Panc1 (cell line): ENCODE data around the gene BLVRA.
"Not testable (repeated sequence)": the region's sequence is repeated elsewhere in the genome, so short reads cannot be mapped to it uniquely, and the experiment has no call there.

Experiments
- CTCF ChIP-seq: fragments of 450-650 bp; IDR thresholded peaks from 2 replicates; pipeline ENCODE4 v1.5.1; 2017; ENCODE audit warnings: mild to moderate bottlenecking
- SIN3A ChIP-seq: IDR thresholded peaks from 2 replicates; pipeline ENCODE4 v1.6.1; 2012; ENCODE audit warnings: low read depth, mild to moderate bottlenecking, low read length, moderate library complexity, borderline replicate concordance; ENCODE audit not compliant: insufficient read depth

GRCh38 chr7:43715966-43716365 lies 42.5 kb upstream of the BLVRA start:
- not testable (repeated sequence) for TF ChIP-seq CTCF, SIN3A
